IMR-90 (cell line): ENCODE data around the gene OPRM1. TPM values are rescaled to one million over a fixed set of nuclear protein-coding genes. Genes with fewer than 3 reads are reported as not detected.

Experiments used
- ATAC-seq: fragments of 200-7000 bp; cut with Tn5 transposase; 2 replicates; pipeline ENCODE4 v1.9.1; 2020; ENCODE audit warnings: low read depth, mild to moderate bottlenecking, moderate library complexity
- BruUV-seq: library from RNA; stranded (reverse); fragments of 400-500 nt; replicated peaks from 2 replicates; lab custom pipeline; 2021; lab: Mats Ljungman, UMichigan
- CTCF ChIA-PET: fragments of 300-600 bp; formaldehyde crosslinking; extraction: SDS; loops from one replicate; lab custom pipeline; 2021; ENCODE audit warnings: antibody characterized with exemption; lab: Yijun Ruan, JAX
- POLR2A ChIA-PET: fragments of 300-600 bp; sonication (Branson Sonifier 250); formaldehyde crosslinking; loops from one replicate; lab custom pipeline; 2022; ENCODE audit warnings: antibody characterized with exemption; ENCODE audit not compliant: unreplicated experiment; lab: Charles Lee
- DNase-seq: peaks from one replicate; pipeline ENCODE4 v3.0.0; 2013
- H2AFZ ChIP-seq: replicated peaks from 2 replicates; pipeline ENCODE3; 2013; ENCODE audit warnings: low read length, mild to moderate bottlenecking; ENCODE audit not compliant: poor library complexity
- H2AK5ac ChIP-seq: 2 replicates; pipeline ENCODE4 v1.6.1; 2013; ENCODE audit warnings: low read depth, low read length, inconsistent platforms
- H2AK9ac ChIP-seq: replicated peaks from 2 replicates; pipeline ENCODE3; 2013; ENCODE audit warnings: mild to moderate bottlenecking, low read depth, low read length, moderate library complexity; ENCODE audit not compliant: poor library complexity
- H2BK120ac ChIP-seq: 2 replicates; pipeline ENCODE4 v1.6.1; 2013; ENCODE audit warnings: low read depth, low read length, inconsistent platforms
- H2BK15ac ChIP-seq: 3 replicates; pipeline ENCODE4 v1.6.1; 2013; ENCODE audit warnings: low read depth, low read length, inconsistent platforms
- H2BK20ac ChIP-seq: 2 replicates; pipeline ENCODE4 v1.6.1; 2013; ENCODE audit warnings: low read depth, mild to moderate bottlenecking, inconsistent platforms, low read length, moderate library complexity
- H2BK5ac ChIP-seq: 2 replicates; pipeline ENCODE4 v1.6.1; 2013; ENCODE audit warnings: mild to moderate bottlenecking, low read depth, low read length, inconsistent platforms; ENCODE audit not compliant: poor library complexity, severe bottlenecking
- H3K14ac ChIP-seq: replicated peaks from 2 replicates; pipeline ENCODE4 v1.6.1; 2013; ENCODE audit warnings: low read depth, low read length, inconsistent platforms
- H3K18ac ChIP-seq: 2 replicates; pipeline ENCODE4 v1.6.1; 2013; ENCODE audit warnings: low read depth, low read length, control low read depth
- H3K23ac ChIP-seq: 2 replicates; pipeline ENCODE4 v1.6.1; 2013; ENCODE audit warnings: low read depth, low read length, inconsistent platforms
- H3K27ac ChIP-seq: 2 replicates; pipeline ENCODE4 v1.5.1; 2013; ENCODE audit warnings: mild to moderate bottlenecking, control low read depth, low read length; ENCODE audit not compliant: insufficient read depth
- H3K27me3 ChIP-seq: 2 replicates; pipeline ENCODE4 v1.6.1; 2013; ENCODE audit warnings: low read length; ENCODE audit not compliant: control insufficient read depth, insufficient read depth
- H3K36me3 ChIP-seq: 2 replicates; pipeline ENCODE4 v1.6.1; 2013; ENCODE audit warnings: low read length, mixed read lengths; ENCODE audit not compliant: control insufficient read depth, insufficient read depth
- H3K4ac ChIP-seq: 2 replicates; pipeline ENCODE4 v1.6.1; 2013; ENCODE audit warnings: low read depth, low read length, inconsistent platforms
- H3K4me1 ChIP-seq: 2 replicates; pipeline ENCODE4 v1.6.1; 2013; ENCODE audit warnings: low read length, mixed read lengths; ENCODE audit not compliant: control insufficient read depth, insufficient read depth
- H3K4me2 ChIP-seq: 2 replicates; pipeline ENCODE4 v1.6.1; 2013; ENCODE audit warnings: low read depth, mild to moderate bottlenecking, control low read depth, low read length, moderate library complexity
- H3K4me3 ChIP-seq: 2 replicates; pipeline ENCODE4 v1.5.1; 2013; ENCODE audit warnings: low read depth, mild to moderate bottlenecking, control low read depth, low read length, moderate library complexity; ENCODE audit not compliant: insufficient read depth
- H3K56ac ChIP-seq: 2 replicates; pipeline ENCODE4 v1.6.1; 2013; ENCODE audit warnings: low read length, inconsistent platforms; ENCODE audit not compliant: insufficient read depth; ENCODE audit errors: extremely low read depth
- H3K79me1 ChIP-seq, 2 experiments: 2 replicates each; pipeline ENCODE4 v1.6.1; 2013; ENCODE audit warnings: low read length in 2 of 2, inconsistent platforms in 1 of 2, low read depth in 1 of 2
- H3K9ac ChIP-seq: 2 replicates; pipeline ENCODE4 v1.6.1; 2013; ENCODE audit warnings: low read depth, low read length, control low read depth
- H3K9me1 ChIP-seq: 2 replicates; pipeline ENCODE4 v1.6.1; 2013; ENCODE audit warnings: low read length, inconsistent platforms; ENCODE audit not compliant: insufficient read depth
- H3K9me3 ChIP-seq: 2 replicates; pipeline ENCODE4 v1.6.1; 2013; ENCODE audit warnings: low read length; ENCODE audit not compliant: control insufficient read depth, insufficient read depth
- H4K20me1 ChIP-seq: 2 replicates; pipeline ENCODE4 v1.6.1; 2013; ENCODE audit warnings: low read length, inconsistent platforms; ENCODE audit not compliant: insufficient read depth
- H4K5ac ChIP-seq: 2 replicates; pipeline ENCODE4 v1.6.1; 2013; ENCODE audit warnings: mild to moderate bottlenecking, low read depth, low read length, control low read depth
- H4K8ac ChIP-seq, 2 experiments: 2 replicates each; pipeline ENCODE4 v1.6.1; 2013; ENCODE audit warnings: low read depth in 2 of 2, low read length in 2 of 2, control low read depth in 1 of 2, inconsistent platforms in 1 of 2
- H4K91ac ChIP-seq: 2 replicates; pipeline ENCODE4 v1.6.1; 2013; ENCODE audit warnings: low read depth, low read length, inconsistent platforms; ENCODE audit not compliant: insufficient read depth
- BHLHE40 ChIP-seq: fragments of 150-350 bp; IDR thresholded peaks from 2 replicates; pipeline ENCODE4 v1.6.1; 2016; ENCODE audit warnings: mild to moderate bottlenecking, low read depth, low read length
- CEBPB ChIP-seq: IDR thresholded peaks from 2 replicates; pipeline ENCODE4 v1.6.1; 2012; ENCODE audit warnings: low read depth, low read length, improper control_type of control experiment
- CHD1 ChIP-seq: IDR thresholded peaks from 2 replicates; pipeline ENCODE4 v1.6.1; 2012; ENCODE audit warnings: low read depth, low read length, improper control_type of control experiment
- FOS ChIP-seq: fragments of 150-350 bp; IDR thresholded peaks from 2 replicates; pipeline ENCODE4 v1.6.1; 2016; ENCODE audit warnings: low read depth, low read length
- MAFK ChIP-seq: IDR thresholded peaks from 2 replicates; pipeline ENCODE4 v1.6.1; 2012; ENCODE audit warnings: low read depth, low read length, improper control_type of control experiment
- MAZ ChIP-seq: IDR thresholded peaks from 2 replicates; pipeline ENCODE4 v1.6.1; 2012; ENCODE audit warnings: low read depth, mild to moderate bottlenecking, low read length, improper control_type of control experiment, moderate library complexity, borderline replicate concordance
- MXI1 ChIP-seq: IDR thresholded peaks from 2 replicates; pipeline ENCODE4 v1.6.1; 2012; ENCODE audit warnings: low read depth, mild to moderate bottlenecking, low read length, moderate library complexity, borderline replicate concordance
- NFE2L2 ChIP-seq: fragments of 150-350 bp; IDR thresholded peaks from 2 replicates; pipeline ENCODE4 v1.6.1; 2016; ENCODE audit warnings: low read depth, mild to moderate bottlenecking, low read length
- POLR2A ChIP-seq: IDR thresholded peaks from 2 replicates; pipeline ENCODE4 v1.6.1; 2012; ENCODE audit warnings: mild to moderate bottlenecking, low read depth, low read length
- RAD21 ChIP-seq: IDR thresholded peaks from 2 replicates; pipeline ENCODE4 v1.6.1; 2012; ENCODE audit warnings: low read length, improper control_type of control experiment
- RCOR1 ChIP-seq: IDR thresholded peaks from 2 replicates; pipeline ENCODE4 v1.6.1; 2012; ENCODE audit warnings: mild to moderate bottlenecking, low read length, improper control_type of control experiment; ENCODE audit not compliant: insufficient replicate concordance
- RFX5 ChIP-seq: IDR thresholded peaks from 2 replicates; pipeline ENCODE4 v1.8.0; 2012; ENCODE audit warnings: low read depth, mild to moderate bottlenecking, low read length, moderate library complexity
- SMC3 ChIP-seq: fragments of 150-350 bp; IDR thresholded peaks from 2 replicates; pipeline ENCODE4 v1.6.1; 2016; ENCODE audit warnings: low read depth, mild to moderate bottlenecking, antibody characterized with exemption, low read length, moderate library complexity
- whole genome bisulfite sequencing, 2 experiments: methylation state at CpG; one replicate each; pipeline versions ENCODE4 v1.1.5 to v1.1.7; 2013; ENCODE audit warnings: missing lambda C conversion rate in 2 of 2; ENCODE audit not compliant: insufficient read length in 1 of 2; ENCODE audit errors: extremely low coverage in 2 of 2; 5-methylcytosine and 5-hydroxymethylcytosine counted together
- dilution Hi-C: fragments of 300-500 bp; cut with HindIII; formaldehyde crosslinking; loops from one replicate; pipeline ENCODE4 v1.14.3; 2018; ENCODE audit warnings: low sequenced_read_pairs; ENCODE audit not compliant: unreplicated experiment
- in situ Hi-C: fragments of 300-500 bp; cut with MboI; formaldehyde crosslinking; loops from 3 replicates; pipeline ENCODE4 v1.14.3; 2019; ENCODE audit warnings: low sequenced_read_pairs, inconsistent platforms, mixed read lengths
- intact Hi-C: fragments of 100-400 bp; cut with micrococcal nuclease; formaldehyde crosslinking; loops from 2 replicates; pipeline ENCODE4 v1.10.0; 2022
- polyA plus RNA-seq, 3 experiments: library from polyadenylated mRNA; depleted of rRNA; stranded (reverse); fragments of >200 nt; gene quantifications; 2 replicates each; pipeline ENCODE4 v1.2.3, GENCODE V29; 2012; ENCODE audit warnings: low replicate concordance in 1 of 3
- total RNA-seq: library from RNA; depleted of rRNA; stranded (reverse); fragments of >200 nt; gene quantifications from 2 replicates; pipeline ENCODE4 v1.2.3, GENCODE V29; 2012
- TF ChIP-seq, protein P1 (sequence below): conservative IDR thresholded peaks from 2 replicates; pipeline ENCODE4 v1.5.1; 2012; ENCODE audit warnings: mild to moderate bottlenecking, low read depth, low read length, improper control_type of control experiment

OPRM1 gene
- total and polyA plus RNA-seq, 2 of the 4 experiments (the other 2 are of a cell fraction) = not detected

DNA sequence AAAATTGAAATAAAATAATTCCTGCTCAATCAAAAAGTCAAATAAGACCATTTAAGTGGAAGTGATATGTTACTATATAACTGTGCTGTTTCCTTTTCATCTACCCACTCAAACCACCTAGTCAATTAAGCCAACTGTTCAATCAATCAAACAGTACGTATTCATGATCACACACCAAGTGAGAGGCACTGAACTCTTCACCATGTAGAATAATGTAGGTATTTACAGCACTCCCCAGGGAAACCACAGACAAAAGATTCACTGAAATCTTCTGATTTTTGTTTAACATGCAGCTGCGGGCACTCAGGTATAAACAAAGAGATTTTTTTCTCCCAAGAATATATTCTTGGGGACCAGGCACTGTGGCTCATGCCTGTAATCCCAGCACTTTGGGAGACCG lies 21.3 kb upstream of the OPRM1 start:
- no CpG with 5 or more reads among the region's 3 CpGs for WGBS, 2 experiments
- Histone ChIP-seq H2BK15ac (no peak overlapping the region), H2AK5ac (no peak overlapping the region), H3K4me3 (no peak overlapping the region), H2AK9ac (no peak overlapping the region), H2BK5ac (no peak overlapping the region), H3K4me1 (no peaks in the 10 kb centered on the region), H2BK20ac (no peak overlapping the region), H4K5ac (no peak overlapping the region), H3K14ac (no peak overlapping the region), H3K9ac (no peak overlapping the region), H3K9me1 (no peaks in the 10 kb centered on the region), H4K20me1 (no peaks in the 10 kb centered on the region), H3K27ac (no peak overlapping the region), H3K4me2 (no peak overlapping the region), H3K9me3 (peaks cover 4% of the 10 kb centered on the region; the same call in 1 of the 2 replicates), H3K36me3 (no peaks in the 10 kb centered on the region), H4K8ac (no peak overlapping the region), H3K4ac (no peak overlapping the region), H2BK120ac (no peak overlapping the region), H4K91ac (no peak overlapping the region), H2AFZ (no peak overlapping the region), H3K79me1 (no peaks in the 10 kb centered on the region), H3K27me3 (no peaks in the 10 kb centered on the region), H3K18ac (no peak overlapping the region), H3K56ac (no peak overlapping the region), H3K23ac (no peak overlapping the region)
- ChIA-PET POLR2A (no interaction called here), CTCF (no interaction called here)
- no peak for TF ChIP-seq CEBPB
- no peak for TF ChIP-seq RAD21
- no peak for TF ChIP-seq MXI1
- no peak for TF ChIP-seq SMC3
- TF ChIP-seq RCOR1 = no peak
- TF ChIP-seq MAFK = no peak
- no peak for TF ChIP-seq CHD1
- TF ChIP-seq BHLHE40 = no peak
- TF ChIP-seq NFE2L2 = no peak
- no peak for TF ChIP-seq MAZ
- no peak for TF ChIP-seq RFX5
- TF ChIP-seq POLR2A = no peak
- TF ChIP-seq, protein P1, sequence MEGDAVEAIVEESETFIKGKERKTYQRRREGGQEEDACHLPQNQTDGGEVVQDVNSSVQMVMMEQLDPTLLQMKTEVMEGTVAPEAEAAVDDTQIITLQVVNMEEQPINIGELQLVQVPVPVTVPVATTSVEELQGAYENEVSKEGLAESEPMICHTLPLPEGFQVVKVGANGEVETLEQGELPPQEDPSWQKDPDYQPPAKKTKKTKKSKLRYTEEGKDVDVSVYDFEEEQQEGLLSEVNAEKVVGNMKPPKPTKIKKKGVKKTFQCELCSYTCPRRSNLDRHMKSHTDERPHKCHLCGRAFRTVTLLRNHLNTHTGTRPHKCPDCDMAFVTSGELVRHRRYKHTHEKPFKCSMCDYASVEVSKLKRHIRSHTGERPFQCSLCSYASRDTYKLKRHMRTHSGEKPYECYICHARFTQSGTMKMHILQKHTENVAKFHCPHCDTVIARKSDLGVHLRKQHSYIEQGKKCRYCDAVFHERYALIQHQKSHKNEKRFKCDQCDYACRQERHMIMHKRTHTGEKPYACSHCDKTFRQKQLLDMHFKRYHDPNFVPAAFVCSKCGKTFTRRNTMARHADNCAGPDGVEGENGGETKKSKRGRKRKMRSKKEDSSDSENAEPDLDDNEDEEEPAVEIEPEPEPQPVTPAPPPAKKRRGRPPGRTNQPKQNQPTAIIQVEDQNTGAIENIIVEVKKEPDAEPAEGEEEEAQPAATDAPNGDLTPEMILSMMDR = no peak
- TF ChIP-seq FOS = no peak
- BruUV-seq = no TSS peak
- intact Hi-C loops (no loop called here), dilution Hi-C loops (no loop called here), in situ Hi-C loops (no loop called here)
- ATAC-seq = no peak
- DNase-seq = no peak
